WERI-Rb-1 (cell line): ENCODE results near the gene URB2.
"Not testable (repeated sequence)": the region's sequence is repeated elsewhere in the genome, so short reads cannot be mapped to it uniquely, and the experiment has no call there.

Experiments used
- DNase-seq: peaks from one replicate; pipeline ENCODE4 v3.0.0-alpha.2; 2020
- H3K27ac ChIP-seq: fragments of 250-450 bp; sonication (Bioruptor Pico); 2 replicates; pipeline ENCODE4 v1.5.1; 2020; ENCODE audit warnings: mild to moderate bottlenecking, moderate library complexity
- H3K27me3 ChIP-seq: fragments of 250-450 bp; sonication (Bioruptor Pico); 2 replicates; pipeline ENCODE4 v1.5.1; 2021; ENCODE audit warnings: mild to moderate bottlenecking, low read depth, moderate library complexity; ENCODE audit not compliant: insufficient read depth, severe bottlenecking
- H3K36me3 ChIP-seq: fragments of 250-450 bp; sonication (Bioruptor Pico); 2 replicates; pipeline ENCODE4 v1.5.1; 2020; ENCODE audit warnings: mild to moderate bottlenecking, moderate library complexity
- H3K4me3 ChIP-seq: 2 replicates; pipeline ENCODE4 v1.5.1; 2011; ENCODE audit warnings: low read depth, mild to moderate bottlenecking, control low read depth, low read length
- H3K9me3 ChIP-seq: fragments of 250-450 bp; sonication (Bioruptor Pico); 2 replicates; pipeline ENCODE4 v1.5.1; 2021; ENCODE audit warnings: mild to moderate bottlenecking, moderate library complexity; ENCODE audit not compliant: severe bottlenecking
- CTCF ChIP-seq: IDR thresholded peaks from 2 replicates; pipeline ENCODE4 v1.5.1; 2011; ENCODE audit warnings: low read depth, mild to moderate bottlenecking, control low read depth, inconsistent platforms, low read length

Gene URB2

GRCh38 chr1:229582715-229583114, 43.3 kb upstream of the URB2 start:
- TF ChIP-seq CTCF, result no peak

GRCh38 chr1:229585338-229585737, 40.7 kb upstream of the URB2 start:
- Histone ChIP-seq H3K27me3 (no peaks in the 10 kb centered on the region), H3K9me3 (no peaks in the 10 kb centered on the region), H3K4me3 (no peak overlapping the region), H3K27ac (no peak overlapping the region), H3K36me3 (no peaks in the 10 kb centered on the region)
- no peak for DNase-seq
- TF ChIP-seq CTCF, result no peak

More at GRCh38 chr1:229582715-229583114, 43.3 kb upstream of the URB2 start:
- Histone ChIP-seq H3K27ac (no peak overlapping the region), H3K9me3 (no peaks in the 10 kb centered on the region), H3K27me3 (no peaks in the 10 kb centered on the region), H3K36me3 (no peaks in the 10 kb centered on the region), H3K4me3 (no peak overlapping the region)
- DNase-seq, result no peak

GRCh38 chr1:229590119-229590518, 35.9 kb upstream of the URB2 start:
- DNase-seq, result no peak
- Histone ChIP-seq H3K4me3 (no peak overlapping the region), H3K27ac (no peak overlapping the region), H3K27me3 (no peaks in the 10 kb centered on the region), H3K9me3 (no peaks in the 10 kb centered on the region), H3K36me3 (no peaks in the 10 kb centered on the region)
- no peak for TF ChIP-seq CTCF

GRCh38 chr1:229593800-229594199, 32.2 kb upstream of the URB2 start:
- TF ChIP-seq CTCF, result no peak
- H3K27ac ChIP-seq, result no peak overlapping the region

GRCh38 chr1:229594227-229595008, 31.6 kb upstream of the URB2 start:
- H3K9me3 ChIP-seq, result no peaks in the 10 kb centered on the region
- no peak for TF ChIP-seq CTCF
- no peaks in the 10 kb centered on the region for H3K27me3 ChIP-seq
- no peak for DNase-seq
- H3K36me3 ChIP-seq, result no peaks in the 10 kb centered on the region
- no peak overlapping the region for H3K27ac ChIP-seq
- H3K4me3 ChIP-seq, result no peak overlapping the region

More at GRCh38 chr1:229593800-229594199, 32.2 kb upstream of the URB2 start:
- H3K9me3 ChIP-seq, result no peaks in the 10 kb centered on the region
- H3K27me3 ChIP-seq, result no peaks in the 10 kb centered on the region
- H3K36me3 ChIP-seq, result no peaks in the 10 kb centered on the region
- H3K4me3 ChIP-seq, result no peak overlapping the region
- no peak for DNase-seq

- not testable (repeated sequence) for H3K27ac ChIP-seq, H3K27me3 ChIP-seq, H3K9me3 ChIP-seq, H3K4me3 ChIP-seq, H3K36me3 ChIP-seq, DNase-seq
Measured at GRCh38 chr1:229595876-229596275, 30.2 kb upstream of the URB2 start.
